ENCODE measurements around the gene SMYD3.
"Not testable (repeated sequence)": the region's sequence is repeated elsewhere in the genome, so short reads cannot be mapped to it uniquely, and the experiment has no call there.

Gene SMYD3

DNA sequence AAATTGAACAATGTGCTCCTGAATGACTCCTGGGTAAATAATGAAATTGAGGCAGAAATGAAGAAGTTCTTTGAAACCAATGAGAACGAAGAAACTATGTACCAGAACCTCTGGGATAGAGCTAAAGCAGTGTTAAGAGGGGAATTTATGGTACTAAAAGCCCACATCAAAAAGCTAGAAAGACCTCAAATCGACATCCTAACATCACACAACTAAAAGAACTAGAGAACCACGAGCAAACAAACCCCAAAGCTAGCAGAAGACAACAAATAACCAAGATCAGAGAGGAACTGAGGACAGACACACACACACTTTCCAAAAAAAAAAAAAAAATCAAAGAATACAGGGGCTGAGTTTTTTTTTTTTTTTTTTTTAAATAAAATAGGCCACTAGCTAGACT, 564.2 kb downstream of the SMYD3 start:
- Histone ChIP-seq H3K27ac (ENCODE audit: low read depth, low read length) (no peak overlapping the region), H3K27me3 (ENCODE audit: control insufficient read depth in 1 of 2, insufficient read depth in 2 of 2, low read length in 2 of 2) (no peaks in the 10 kb centered on the region), H3K9ac (ENCODE audit: low read length) (no peak overlapping the region), H3K36me3 (ENCODE audit: insufficient read depth, low read length) (no peaks in the 10 kb centered on the region), H3K4me3 (ENCODE audit: low read depth in 1 of 2, low read length in 2 of 2) (no peak overlapping the region), H3K9me3 (ENCODE audit: low read length) (no peaks in the 10 kb centered on the region), H3K4me1 (ENCODE audit: insufficient read depth, low read length) (no peaks in the 10 kb centered on the region)

DNA sequence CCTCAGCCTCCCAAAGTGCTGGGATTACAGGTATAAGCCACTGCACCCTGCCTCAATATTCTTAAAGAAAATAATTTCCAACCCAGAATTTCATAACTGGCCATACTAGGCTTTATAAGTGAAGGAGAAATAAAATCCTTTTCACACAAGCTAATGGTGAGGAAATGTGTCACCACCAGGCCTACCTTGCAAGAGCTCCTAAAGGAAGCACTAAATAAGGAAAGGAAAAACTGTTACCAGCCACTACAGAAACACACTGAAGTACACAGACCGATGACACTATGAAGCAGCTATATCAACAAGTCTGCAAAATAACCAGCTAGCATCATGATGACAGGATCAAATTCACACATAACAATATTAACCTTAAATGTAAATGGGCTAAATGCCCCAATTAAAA, 565.3 kb downstream of the SMYD3 start:
- H3K4me1 ChIP-seq (ENCODE audit: insufficient read depth, low read length); H3K9me3 ChIP-seq (ENCODE audit: low read length); H3K36me3 ChIP-seq (ENCODE audit: insufficient read depth, low read length); H3K27me3 ChIP-seq (ENCODE audit: control insufficient read depth in 1 of 2, insufficient read depth in 2 of 2, low read length in 2 of 2); H3K9ac ChIP-seq (ENCODE audit: low read length); H3K4me3 ChIP-seq (ENCODE audit: low read depth in 1 of 2, low read length in 2 of 2); H3K27ac ChIP-seq (ENCODE audit: low read depth, low read length): not testable (repeated sequence)

DNA sequence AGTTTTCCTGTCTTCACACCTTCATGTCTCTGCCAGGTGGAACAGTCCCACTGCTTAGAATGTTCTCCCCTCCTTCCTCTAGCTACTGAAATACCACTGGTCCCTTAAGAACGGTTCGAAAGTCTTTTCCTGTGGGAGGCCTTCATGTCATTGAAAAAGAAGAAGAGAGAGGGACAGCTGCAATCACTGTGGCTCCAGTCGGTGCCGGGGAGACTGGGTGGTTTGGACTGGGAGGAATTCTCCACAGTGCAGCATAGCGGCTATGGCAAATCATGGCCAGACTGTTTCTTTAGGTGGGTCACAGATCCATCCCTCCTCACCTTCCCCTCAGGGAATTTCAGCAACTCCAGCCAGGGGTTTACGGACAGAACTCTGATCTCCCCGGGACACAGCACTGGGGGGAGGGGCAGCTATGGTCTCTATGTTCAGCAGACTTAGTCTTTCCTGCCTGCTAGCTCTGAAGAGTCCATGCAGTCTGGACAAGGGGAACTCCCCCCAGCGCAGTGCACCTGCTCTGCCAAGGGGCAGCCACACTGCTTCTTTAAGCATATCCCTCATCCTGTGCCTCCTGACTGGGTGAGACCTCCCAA, 567.2 kb downstream of the SMYD3 start:
- Histone ChIP-seq H3K9me3 (ENCODE audit: low read length) (no peaks in the 10 kb centered on the region), H3K4me1 (ENCODE audit: insufficient read depth, low read length) (no peaks in the 10 kb centered on the region), H3K27ac (ENCODE audit: low read depth, low read length) (no peak overlapping the region), H3K27me3 (ENCODE audit: control insufficient read depth in 1 of 2, insufficient read depth in 2 of 2, low read length in 2 of 2) (no peaks in the 10 kb centered on the region), H3K9ac (ENCODE audit: low read length) (no peak overlapping the region), H3K36me3 (ENCODE audit: insufficient read depth, low read length) (no peaks in the 10 kb centered on the region), H3K4me3 (ENCODE audit: low read depth in 1 of 2, low read length in 2 of 2) (no peak overlapping the region)

DNA sequence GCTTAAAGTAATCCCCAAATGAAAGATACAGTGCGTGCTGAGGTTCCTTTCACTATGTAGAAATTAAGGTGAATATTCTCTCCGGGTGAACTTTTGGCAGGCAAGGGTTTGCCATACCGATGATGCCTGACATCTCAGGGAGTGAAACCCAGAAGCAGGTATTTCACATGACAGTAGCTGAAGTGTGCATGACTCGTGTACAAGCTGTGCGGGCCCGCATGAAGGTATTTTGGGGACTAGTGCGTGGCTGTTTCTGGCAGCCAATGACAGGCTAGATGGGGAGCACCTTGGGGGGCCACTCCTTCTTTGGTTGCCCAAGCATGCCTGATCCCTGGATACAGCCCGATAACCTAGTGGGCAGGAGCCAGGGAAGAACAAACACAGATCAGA, 569.0 kb downstream of the SMYD3 start:
- Histone ChIP-seq H3K27me3 (ENCODE audit: control insufficient read depth in 1 of 2, insufficient read depth in 2 of 2, low read length in 2 of 2) (no peaks in the 10 kb centered on the region), H3K9ac (ENCODE audit: low read length) (no peak overlapping the region), H3K27ac (ENCODE audit: low read depth, low read length) (no peak overlapping the region), H3K4me1 (ENCODE audit: insufficient read depth, low read length) (no peaks in the 10 kb centered on the region), H3K36me3 (ENCODE audit: insufficient read depth, low read length) (no peaks in the 10 kb centered on the region), H3K4me3 (ENCODE audit: low read depth in 1 of 2, low read length in 2 of 2) (no peak overlapping the region), H3K9me3 (ENCODE audit: low read length) (no peaks in the 10 kb centered on the region)

GRCh38 chr1:245937316-245938045, 569.6 kb downstream of the SMYD3 start:
- H3K27ac ChIP-seq (ENCODE audit: low read depth, low read length), result no peak overlapping the region
- H3K27me3 ChIP-seq (ENCODE audit: control insufficient read depth in 1 of 2, insufficient read depth in 2 of 2, low read length in 2 of 2), result no peaks in the 10 kb centered on the region
- H3K4me3 ChIP-seq (ENCODE audit: low read depth in 1 of 2, low read length in 2 of 2), result no peak overlapping the region
- H3K4me1 ChIP-seq (ENCODE audit: insufficient read depth, low read length), result no peaks in the 10 kb centered on the region
- H3K36me3 ChIP-seq (ENCODE audit: insufficient read depth, low read length), result no peaks in the 10 kb centered on the region
- H3K9ac ChIP-seq (ENCODE audit: low read length), result no peak overlapping the region
- H3K9me3 ChIP-seq (ENCODE audit: low read length), result no peaks in the 10 kb centered on the region

- no peak overlapping the region for H3K27ac ChIP-seq (ENCODE audit: low read depth, low read length)
- no peak overlapping the region for H3K9ac ChIP-seq (ENCODE audit: low read length)
- H3K36me3 ChIP-seq (ENCODE audit: insufficient read depth, low read length), result no peaks in the 10 kb centered on the region
- no peak overlapping the region for H3K4me3 ChIP-seq (ENCODE audit: low read depth in 1 of 2, low read length in 2 of 2)
- H3K4me1 ChIP-seq (ENCODE audit: insufficient read depth, low read length), result no peaks in the 10 kb centered on the region
- no peaks in the 10 kb centered on the region for H3K27me3 ChIP-seq (ENCODE audit: control insufficient read depth in 1 of 2, insufficient read depth in 2 of 2, low read length in 2 of 2)
- H3K9me3 ChIP-seq (ENCODE audit: low read length), result no peaks in the 10 kb centered on the region
These were observed 572.7 kb downstream of the SMYD3 start for GRCh38 chr1:245934409-245934808.

GRCh38 chr1:245933431-245934045, 573.5 kb downstream of the SMYD3 start:
- H3K27me3 ChIP-seq (ENCODE audit: control insufficient read depth in 1 of 2, insufficient read depth in 2 of 2, low read length in 2 of 2), result no peaks in the 10 kb centered on the region
- H3K27ac ChIP-seq (ENCODE audit: low read depth, low read length), result no peak overlapping the region
- no peak overlapping the region for H3K4me3 ChIP-seq (ENCODE audit: low read depth in 1 of 2, low read length in 2 of 2)
- H3K9ac ChIP-seq (ENCODE audit: low read length), result no peak overlapping the region
- no peaks in the 10 kb centered on the region for H3K4me1 ChIP-seq (ENCODE audit: insufficient read depth, low read length)
- H3K9me3 ChIP-seq (ENCODE audit: low read length), result no peaks in the 10 kb centered on the region
- H3K36me3 ChIP-seq (ENCODE audit: insufficient read depth, low read length), result no peaks in the 10 kb centered on the region

- H3K4me1 ChIP-seq (ENCODE audit: insufficient read depth, low read length), result no peaks in the 10 kb centered on the region
- no peak overlapping the region for H3K27ac ChIP-seq (ENCODE audit: low read depth, low read length)
- H3K36me3 ChIP-seq (ENCODE audit: insufficient read depth, low read length), result no peaks in the 10 kb centered on the region
- H3K4me3 ChIP-seq (ENCODE audit: low read depth in 1 of 2, low read length in 2 of 2), result no peak overlapping the region
- no peak overlapping the region for H3K9ac ChIP-seq (ENCODE audit: low read length)
- H3K9me3 ChIP-seq (ENCODE audit: low read length), result no peaks in the 10 kb centered on the region
- no peaks in the 10 kb centered on the region for H3K27me3 ChIP-seq (ENCODE audit: control insufficient read depth in 1 of 2, insufficient read depth in 2 of 2, low read length in 2 of 2)
These were observed 574.6 kb downstream of the SMYD3 start for GRCh38 chr1:245932302-245932972.

- no peaks in the 10 kb centered on the region for H3K36me3 ChIP-seq (ENCODE audit: insufficient read depth, low read length)
- no peaks in the 10 kb centered on the region for H3K27me3 ChIP-seq (ENCODE audit: control insufficient read depth in 1 of 2, insufficient read depth in 2 of 2, low read length in 2 of 2)
- H3K27ac ChIP-seq (ENCODE audit: low read depth, low read length), result no peak overlapping the region
- no peak overlapping the region for H3K4me3 ChIP-seq (ENCODE audit: low read depth in 1 of 2, low read length in 2 of 2)
- H3K9ac ChIP-seq (ENCODE audit: low read length), result no peak overlapping the region
- no peaks in the 10 kb centered on the region for H3K4me1 ChIP-seq (ENCODE audit: insufficient read depth, low read length)
- H3K9me3 ChIP-seq (ENCODE audit: low read length), result no peaks in the 10 kb centered on the region
These were observed 575.6 kb downstream of the SMYD3 start for GRCh38 chr1:245931450-245931849.

GRCh38 chr1:245929224-245929623, 577.9 kb downstream of the SMYD3 start:
- Histone ChIP-seq H3K9me3 (ENCODE audit: low read length) (no peaks in the 10 kb centered on the region), H3K27me3 (ENCODE audit: control insufficient read depth in 1 of 2, insufficient read depth in 2 of 2, low read length in 2 of 2) (no peaks in the 10 kb centered on the region), H3K27ac (ENCODE audit: low read depth, low read length) (no peak overlapping the region), H3K36me3 (ENCODE audit: insufficient read depth, low read length) (no peaks in the 10 kb centered on the region), H3K4me3 (ENCODE audit: low read depth in 1 of 2, low read length in 2 of 2) (no peak overlapping the region), H3K4me1 (ENCODE audit: insufficient read depth, low read length) (no peaks in the 10 kb centered on the region), H3K9ac (ENCODE audit: low read length) (no peak overlapping the region)

- Histone ChIP-seq H3K9me3 (ENCODE audit: low read length) (no peaks in the 10 kb centered on the region), H3K36me3 (ENCODE audit: insufficient read depth, low read length) (no peaks in the 10 kb centered on the region), H3K4me1 (ENCODE audit: insufficient read depth, low read length) (no peaks in the 10 kb centered on the region), H3K9ac (ENCODE audit: low read length) (no peak overlapping the region), H3K27me3 (ENCODE audit: control insufficient read depth in 1 of 2, insufficient read depth in 2 of 2, low read length in 2 of 2) (no peaks in the 10 kb centered on the region), H3K27ac (ENCODE audit: low read depth, low read length) (no peak overlapping the region), H3K4me3 (ENCODE audit: low read depth in 1 of 2, low read length in 2 of 2) (no peak overlapping the region)
These were observed 580.2 kb downstream of the SMYD3 start for GRCh38 chr1:245926888-245927287.
